Hepatocyte (in vitro differentiated cells): ENCODE data around the gene CCDC102A.

Experiments
- CTCF ChIP-seq: fragments of 200-600 bp; sonication (generic); IDR thresholded peaks from 2 replicates; pipeline ENCODE4 v1.5.1; 2016; ENCODE audit warnings: antibody characterized with exemption, mild to moderate bottlenecking; ENCODE audit not compliant: poor library complexity
- EZH2 ChIP-seq: fragments of 200-600 bp; sonication (generic); IDR thresholded peaks from 2 replicates; pipeline ENCODE4 v1.6.1; 2016; ENCODE audit warnings: antibody characterized with exemption, mild to moderate bottlenecking, borderline replicate concordance
- EZH2phosphoT487 ChIP-seq: fragments of 200-600 bp; sonication (generic); IDR thresholded peaks from one replicate; pipeline ENCODE4 v1.6.1; 2018; ENCODE audit warnings: antibody characterized with exemption, mild to moderate bottlenecking, low read depth, moderate library complexity; ENCODE audit not compliant: unreplicated experiment, severe bottlenecking

DNA sequence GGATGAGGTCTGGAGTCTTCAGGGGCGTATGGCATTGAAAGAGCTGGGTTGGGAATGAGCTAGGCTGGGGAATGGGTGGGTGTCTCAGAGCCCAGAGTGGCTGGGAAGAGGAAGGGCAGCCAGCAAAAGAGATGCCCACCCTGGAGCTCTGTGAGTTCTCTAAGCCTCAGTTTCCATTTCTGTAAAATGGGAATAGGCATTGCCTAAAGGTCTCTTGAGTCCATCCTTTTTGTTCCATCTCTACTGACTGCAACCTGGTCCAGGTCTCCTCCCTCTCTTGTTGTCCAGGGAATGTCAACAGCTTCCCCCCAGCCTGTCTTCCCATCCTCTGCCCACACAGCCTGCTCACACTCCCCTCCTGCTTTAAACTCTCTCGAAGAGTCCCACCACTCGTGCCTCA lies 19.6 kb downstream of the CCDC102A start:
- no peak for TF ChIP-seq CTCF
- no peak for TF ChIP-seq EZH2phosphoT487
- TF ChIP-seq EZH2, result no peak
